BJ (cell line): ENCODE data around the gene DCLK1. TPM values are rescaled to one million over a fixed set of nuclear protein-coding genes. Genes with fewer than 3 reads are reported as not detected.
"Not testable (repeated sequence)": the region's sequence is repeated elsewhere in the genome, so short reads cannot be mapped to it uniquely, and the experiment has no call there.

Source experiments
- CTCF ChIA-PET: fragments of 350-600 bp; formaldehyde crosslinking; extraction: SDS; loops from one replicate; lab custom pipeline; 2021; ENCODE audit warnings: antibody characterized with exemption, inconsistent platforms; lab: Yijun Ruan, JAX
- POLR2A ChIA-PET: fragments of 300-600 bp; sonication (Branson Sonifier 250); formaldehyde crosslinking; extraction: SDS; loops from one replicate; lab custom pipeline; 2021; ENCODE audit warnings: antibody characterized with exemption; lab: Charles Lee
- DNase-seq: peaks from one replicate; pipeline ENCODE4 v3.0.0-alpha.2; 2011; ENCODE audit warnings: low read depth
- H3K27me3 ChIP-seq: 2 replicates; pipeline ENCODE4 v1.6.0; 2011; ENCODE audit warnings: low read length; ENCODE audit not compliant: control insufficient read depth, insufficient read depth
- H3K36me3 ChIP-seq: 2 replicates; pipeline ENCODE4 v1.5.1; 2011; ENCODE audit warnings: low read length; ENCODE audit not compliant: control insufficient read depth, insufficient read depth
- H3K4me3 ChIP-seq: 2 replicates; pipeline ENCODE4 v1.5.1; 2011; ENCODE audit warnings: low read depth, mild to moderate bottlenecking, control low read depth, low read length
- CTCF ChIP-seq: IDR thresholded peaks from 2 replicates; pipeline ENCODE4 v1.5.1; 2011; ENCODE audit warnings: low read depth, mild to moderate bottlenecking, control low read depth, inconsistent platforms, low read length, moderate library complexity; ENCODE audit not compliant: insufficient read depth
- polyA plus RNA-seq: library from polyadenylated mRNA; depleted of rRNA; stranded (reverse); fragments of >200 nt; gene quantifications from 2 replicates; pipeline ENCODE4 v1.2.3, GENCODE V29; 2011

The DCLK1 gene
- polyA plus RNA-seq, 1 experiment, result 1.1 TPM

- H3K27me3 ChIP-seq, result no peaks in the 10 kb centered on the region
- no peak for DNase-seq
- H3K4me3 ChIP-seq, result no peak overlapping the region
- no peaks in the 10 kb centered on the region for H3K36me3 ChIP-seq
- ChIA-PET CTCF (no interaction called here), POLR2A (no interaction called here)
- no peak for TF ChIP-seq CTCF
Measured at GRCh38 chr13:36108954-36109353, 22.2 kb downstream of the DCLK1 start.

GRCh38 chr13:36108342-36108741, 22.8 kb downstream of the DCLK1 start:
- Histone ChIP-seq H3K4me3 (no peak overlapping the region), H3K36me3 (no peaks in the 10 kb centered on the region), H3K27me3 (no peaks in the 10 kb centered on the region)
- CTCF ChIA-PET, result no interaction called here
- DNase-seq, result no peak
- POLR2A ChIA-PET, result no interaction called here
- TF ChIP-seq CTCF, result no peak

GRCh38 chr13:36107521-36107920, 23.7 kb downstream of the DCLK1 start:
- no peak overlapping the region for H3K4me3 ChIP-seq
- H3K27me3 ChIP-seq, result no peaks in the 10 kb centered on the region
- DNase-seq, result no peak
- no peaks in the 10 kb centered on the region for H3K36me3 ChIP-seq
- no peak for TF ChIP-seq CTCF
- POLR2A ChIA-PET, result no interaction called here
- CTCF ChIA-PET, result interaction anchor here (0.9 kb wide), 1 partner anchor 146 kb away, joined by 3 read pairs; no protein-coding TSS in a partner anchor

GRCh38 chr13:36105726-36106125, 25.5 kb downstream of the DCLK1 start:
- POLR2A ChIA-PET, result no interaction called here
- H3K27me3 ChIP-seq, result no peaks in the 10 kb centered on the region
- H3K36me3 ChIP-seq, result no peaks in the 10 kb centered on the region
- TF ChIP-seq CTCF, result no peak
- CTCF ChIA-PET, result interaction anchor here (0.6 kb wide), 1 partner anchor 177 kb away, joined by 3 read pairs; no protein-coding TSS in a partner anchor
- no peak for DNase-seq
- H3K4me3 ChIP-seq, result no peak overlapping the region

GRCh38 chr13:36102721-36103120, 28.5 kb downstream of the DCLK1 start:
- no peak for TF ChIP-seq CTCF
- POLR2A ChIA-PET, result no interaction called here
- CTCF ChIA-PET, result no interaction called here
- Histone ChIP-seq H3K27me3 (no peaks in the 10 kb centered on the region), H3K4me3 (no peak overlapping the region), H3K36me3 (no peaks in the 10 kb centered on the region)
- no peak for DNase-seq

GRCh38 chr13:36101907-36102306, 29.3 kb downstream of the DCLK1 start:
- H3K27me3 ChIP-seq, CTCF ChIA-PET, H3K36me3 ChIP-seq, H3K4me3 ChIP-seq, DNase-seq, POLR2A ChIA-PET: not testable (repeated sequence)
